Uterus (tissue), 4 donors: Measurements from ENCODE around the gene ARHGAP31. TPM values are rescaled to one million over a fixed set of nuclear protein-coding genes. Genes with fewer than 3 reads are reported as not detected.

ENCODE experiments used
- DNase-seq, 2 donors: peaks; one replicate each; pipeline ENCODE4 v3.0.0-alpha.2; 2019 to 2020
- H3K27ac ChIP-seq, 2 donors: fragments of 200-600 bp; sonication (generic); 1 replicate in 1 of 2; 2 replicates in 1 of 2; pipeline ENCODE4 v1.5.1; 2016 to 2018
- H3K27me3 ChIP-seq, 2 donors: fragments of 200-600 bp; sonication (generic); one replicate each; pipeline ENCODE4 v1.5.1; 2018 to 2019; ENCODE audit warnings: control low read depth in 1 of 2
- H3K36me3 ChIP-seq, 2 donors: fragments of 200-600 bp; sonication (generic); one replicate each; pipeline ENCODE4 v1.5.1; 2019; ENCODE audit warnings: control low read depth in 1 of 2
- H3K4me1 ChIP-seq, 2 donors: fragments of 200-600 bp; sonication (generic); one replicate each; pipeline ENCODE4 v1.5.1; 2018 to 2019; ENCODE audit warnings: control low read depth in 1 of 2
- H3K4me3 ChIP-seq, 2 donors: fragments of 200-600 bp; sonication (generic); 1 replicate in 1 of 2; 2 replicates in 1 of 2; pipeline ENCODE4 v1.5.1; 2018 to 2019; ENCODE audit warnings: mild to moderate bottlenecking in 1 of 2
- H3K9me3 ChIP-seq, 2 donors: fragments of 200-600 bp; sonication (generic); one replicate each; pipeline ENCODE4 v1.5.1; 2019; ENCODE audit warnings: control low read depth in 1 of 2
- CTCF ChIP-seq, 4 experiments: fragments of 200-600 bp in 2 of 4; fragments of 450-650 bp in 2 of 4; sonication (generic) in 2 of 4; IDR thresholded peaks; one replicate each; pipeline ENCODE4 v1.5.1; 2016 to 2019; ENCODE audit warnings: antibody characterized with exemption in 4 of 4, mild to moderate bottlenecking in 2 of 4, moderate library complexity in 1 of 4
- POLR2A ChIP-seq, 2 donors: fragments of 450-650 bp; IDR thresholded peaks; one replicate each; pipeline ENCODE4 v1.6.1; 2016; ENCODE audit warnings: antibody characterized with exemption in 2 of 2, mild to moderate bottlenecking in 1 of 2, moderate library complexity in 1 of 2
- intact Hi-C: fragments of 100-400 bp; cut with DNase I; formaldehyde crosslinking; loops from one replicate; pipeline ENCODE4 v1.15.1; 2023; ENCODE audit warnings: low total_unique reads
- total RNA-seq, 4 donors: library from RNA; depleted of rRNA in 3 of 4; stranded (reverse); fragments of >200 nt in 3 of 4; gene quantifications; one replicate each; pipeline versions ENCODE4 v1.1.0 to v1.2.4, GENCODE V29; 2014 to 2023
- donor health status: DM: yes; HTN: yes; CAD: no.

Gene ARHGAP31
- total RNA-seq, 4 donors from 2014 or later = 17.6 to 53.2 (median 29.4) TPM

GRCh38 chr3:119378259-119378803 lies 84.1 kb downstream of the ARHGAP31 start:
- Histone ChIP-seq H3K9me3 (no peaks in the 10 kb centered on the region), H3K4me1 (no peaks in the 10 kb centered on the region), H3K27ac (no peak overlapping the region), H3K27me3 (no peaks in the 10 kb centered on the region), H3K36me3 (no peaks in the 10 kb centered on the region), H3K4me3 (no peak overlapping the region)
- TF ChIP-seq POLR2A (IDR thresholded peaks at IDR 0.05) = no peak
- TF ChIP-seq CTCF (IDR thresholded peaks at IDR 0.05) = no peak
- no peak for DNase-seq
- intact Hi-C loops = no loop called here

GRCh38 chr3:119380697-119381096 lies 86.5 kb downstream of the ARHGAP31 start:
- TF ChIP-seq CTCF (IDR thresholded peaks at IDR 0.05) (no peak), POLR2A (IDR thresholded peaks at IDR 0.05) (no peak)
- H3K36me3 ChIP-seq = no peaks in the 10 kb centered on the region
- no peak overlapping the region for H3K27ac ChIP-seq
- H3K27me3 ChIP-seq = no peaks in the 10 kb centered on the region
- no peak overlapping the region for H3K4me3 ChIP-seq
- intact Hi-C loops = no loop called here
- no peaks in the 10 kb centered on the region for H3K9me3 ChIP-seq
- no peak for DNase-seq
- no peaks in the 10 kb centered on the region for H3K4me1 ChIP-seq

GRCh38 chr3:119382134-119382533 lies 88.0 kb downstream of the ARHGAP31 start:
- H3K27me3 ChIP-seq = no peaks in the 10 kb centered on the region
- H3K4me1 ChIP-seq = no peaks in the 10 kb centered on the region
- TF ChIP-seq POLR2A (IDR thresholded peaks at IDR 0.05) = no peak
- TF ChIP-seq CTCF (IDR thresholded peaks at IDR 0.05) = no peak
- H3K4me3 ChIP-seq = no peak overlapping the region
- H3K36me3 ChIP-seq = no peaks in the 10 kb centered on the region
- no peak overlapping the region for H3K27ac ChIP-seq
- intact Hi-C loops = no loop called here
- H3K9me3 ChIP-seq = no peaks in the 10 kb centered on the region
- DNase-seq = no peak

- Histone ChIP-seq H3K27ac (no peak overlapping the region), H3K9me3 (no peaks in the 10 kb centered on the region), H3K4me3 (no peak overlapping the region), H3K36me3 (no peaks in the 10 kb centered on the region), H3K27me3 (no peaks in the 10 kb centered on the region), H3K4me1 (no peaks in the 10 kb centered on the region)
- DNase-seq = no peak
- intact Hi-C loops = no loop called here
- peak in 2 of 4 experiments; percentile 14 to 45 for TF ChIP-seq CTCF (IDR thresholded peaks at IDR 0.05)
- TF ChIP-seq POLR2A (IDR thresholded peaks at IDR 0.05) = no peak
Measured at GRCh38 chr3:119388577-119388976, 94.4 kb downstream of the ARHGAP31 start.

- Histone ChIP-seq H3K4me1 (no peaks in the 10 kb centered on the region), H3K36me3 (no peaks in the 10 kb centered on the region), H3K27ac (no peak overlapping the region), H3K9me3 (no peaks in the 10 kb centered on the region), H3K4me3 (no peak overlapping the region), H3K27me3 (no peaks in the 10 kb centered on the region)
- intact Hi-C loops = no loop called here
- DNase-seq = no peak
- TF ChIP-seq CTCF (IDR thresholded peaks at IDR 0.05) = no peak
- no peak for TF ChIP-seq POLR2A (IDR thresholded peaks at IDR 0.05)
Measured at GRCh38 chr3:119395923-119396358, 101.8 kb downstream of the ARHGAP31 start.
